Lower leg skin (tissue), 3 donors: Measurements from ENCODE around the gene KLF6.

ENCODE experiments used
- CTCF ChIP-seq, 3 donors: fragments of 450-650 bp; IDR thresholded peaks; one replicate each; pipeline ENCODE4 v1.5.1; 2016; ENCODE audit warnings: antibody characterized with exemption in 3 of 3, mild to moderate bottlenecking in 3 of 3, moderate library complexity in 2 of 3
- POLR2A ChIP-seq, 2 donors: fragments of 450-650 bp; IDR thresholded peaks; one replicate each; pipeline ENCODE4 v1.6.1; 2016 to 2017; ENCODE audit warnings: antibody characterized with exemption in 2 of 2, mild to moderate bottlenecking in 1 of 2, moderate library complexity in 1 of 2

- TF ChIP-seq CTCF (IDR thresholded peaks at IDR 0.05) (no peak), POLR2A (IDR thresholded peaks at IDR 0.05) (no peak)
Observed at GRCh38 chr10:3792710-3793219, 7.8 kb upstream of the KLF6 start.
